Stimulated activated CD4-positive, alpha-beta T cell treated with anti-CD3 and anti-CD28 coated beads, Interleukin-4, amount 100 ng/mL, for 4 hours (primary cell): ENCODE results near the gene COX4I1.

Experiments used
- DNase-seq, 2 experiments: peaks; one replicate each; pipeline ENCODE4 v3.0.0-alpha.2; 2020

COX4I1 gene

GRCh38 chr16:85799497-85800320 lies at the start of gene COX4I1, which contains the start of gene EMC8:
Gene COX4I1 (plus strand): TSS chr16:85799695. CDS start chr16:85801206, 1,511 bp downstream.
Gene EMC8 (minus strand): TSS chr16:85799544. CDS start chr16:85799295, 249 bp downstream.
- DNase-seq, result peak; percentile 91 to 93

- no peak for DNase-seq
Measured at GRCh38 chr16:85749771-85750145, 49.7 kb upstream of the COX4I1 start.

GRCh38 chr16:85750146-85750826 lies 49.2 kb upstream of the COX4I1 start:
- DNase-seq, result no peak

GRCh38 chr16:85750827-85751697 lies 48.4 kb upstream of the COX4I1 start, which contains the start of gene C16orf74:
Gene C16orf74 (minus strand): TSS chr16:85751096. CDS start chr16:85735217, 15,879 bp downstream.
- DNase-seq, result peak in 1 of 2 experiments; percentile 20

GRCh38 chr16:85751698-85752501 lies 47.6 kb upstream of the COX4I1 start:
- DNase-seq, result no peak

- DNase-seq, result no peak
Measured at GRCh38 chr16:85752511-85753420, 46.7 kb upstream of the COX4I1 start.

GRCh38 chr16:85753559-85753958 lies 45.9 kb upstream of the COX4I1 start:
- DNase-seq, result no peak

GRCh38 chr16:85753976-85754375 lies 45.5 kb upstream of the COX4I1 start:
- DNase-seq, result no peak

GRCh38 chr16:85754413-85754812 lies 45.1 kb upstream of the COX4I1 start:
- no peak for DNase-seq

- no peak for DNase-seq
Measured at GRCh38 chr16:85755929-85756768, 43.3 kb upstream of the COX4I1 start.

GRCh38 chr16:85757341-85757822 lies 42.1 kb upstream of the COX4I1 start:
- no peak for DNase-seq

- DNase-seq, result no peak
Measured at GRCh38 chr16:85759136-85759535, 40.4 kb upstream of the COX4I1 start.

GRCh38 chr16:85759631-85760419 lies 39.7 kb upstream of the COX4I1 start:
- no peak for DNase-seq

GRCh38 chr16:85761861-85762260 lies 37.6 kb upstream of the COX4I1 start:
- DNase-seq, result no peak

- no peak for DNase-seq
Measured at GRCh38 chr16:85762970-85763369, 36.5 kb upstream of the COX4I1 start.

- DNase-seq, result no peak
Measured at GRCh38 chr16:85763616-85764015, 35.9 kb upstream of the COX4I1 start.

GRCh38 chr16:85765211-85765610 lies 34.3 kb upstream of the COX4I1 start:
- no peak for DNase-seq

- no peak for DNase-seq
Measured at GRCh38 chr16:85765767-85766166, 33.7 kb upstream of the COX4I1 start.

GRCh38 chr16:85767531-85767930 lies 32.0 kb upstream of the COX4I1 start:
- no peak for DNase-seq
